Activated CD8-positive, alpha-beta T cell treated with anti-CD3 and anti-CD28 coated beads for 36 hours (primary cell): ENCODE measurements around the gene BICD1. TPM values are rescaled to one million over a fixed set of nuclear protein-coding genes. Genes with fewer than 3 reads are reported as not detected.

Experiments used
- ATAC-seq: fragments of 200-7000 bp; cut with Tn5 transposase; one replicate; pipeline ENCODE4 v1.10.0; 2021; ENCODE audit warnings: mild to moderate bottlenecking, moderate library complexity
- CTCF ChIA-PET: fragments of 350-600 bp; sonication (Branson Sonifier 250); formaldehyde crosslinking; loops from one replicate; lab custom pipeline; 2021; ENCODE audit warnings: antibody characterized with exemption; lab: Charles Lee
- POLR2A ChIA-PET: fragments of 350-600 bp; sonication (Branson Sonifier 250); formaldehyde crosslinking; loops from one replicate; lab custom pipeline; 2021; ENCODE audit warnings: antibody characterized with exemption; lab: Charles Lee
- DNase-seq: peaks from one replicate; pipeline ENCODE4 v3.0.0-alpha.2; 2020
- H3K27ac Mint-ChIP-seq: one replicate; pipeline ENCODE4 v1.8.0; 2021; ENCODE audit warnings: mild to moderate bottlenecking, mixed read lengths
- H3K27me3 Mint-ChIP-seq: one replicate; pipeline ENCODE4 v1.8.0; 2021; ENCODE audit warnings: mixed read lengths
- H3K36me3 Mint-ChIP-seq: one replicate; pipeline ENCODE4 v1.8.0; 2021; ENCODE audit warnings: low read depth, mixed read lengths
- H3K4me1 Mint-ChIP-seq: one replicate; pipeline ENCODE4 v1.8.0; 2021; ENCODE audit warnings: low read depth, mixed read lengths
- H3K4me3 Mint-ChIP-seq: one replicate; pipeline ENCODE4 v1.8.0; 2021; ENCODE audit warnings: mild to moderate bottlenecking, moderate library complexity, mixed read lengths
- H3K9me3 Mint-ChIP-seq: one replicate; pipeline ENCODE4 v1.8.0; 2021; ENCODE audit warnings: mixed read lengths
- intact Hi-C: fragments of 100-400 bp; cut with micrococcal nuclease; formaldehyde crosslinking; loops from one replicate; pipeline ENCODE4 v1.10.0; 2022
- total RNA-seq, 2 experiments: library from RNA; stranded (reverse); gene quantifications; one replicate each; pipeline ENCODE4 v1.2.3, GENCODE V29; 2021
- TF ChIP-seq, protein P1 (sequence below): fragments of 200-600 bp; IDR thresholded peaks from one replicate; pipeline ENCODE4 v1.8.0; 2022; ENCODE audit warnings: antibody characterized with exemption, mild to moderate bottlenecking

BICD1 gene
- total RNA-seq, 2 experiments from 2014 or later: 12.5 to 13.2 TPM

GRCh38 chr12:32066206-32066605, 40.4 kb upstream of the BICD1 start:
- Mint-ChIP-seq H3K9me3 (no peaks in the 10 kb centered on the region), H3K36me3 (no peaks in the 10 kb centered on the region), H3K4me1 (no peaks in the 10 kb centered on the region), H3K27ac (no peak overlapping the region), H3K4me3 (no peak overlapping the region), H3K27me3 (peaks cover 1% of the 10 kb centered on the region)
- ChIA-PET POLR2A (no interaction called here), CTCF (no interaction called here)
- TF ChIP-seq, protein P1, sequence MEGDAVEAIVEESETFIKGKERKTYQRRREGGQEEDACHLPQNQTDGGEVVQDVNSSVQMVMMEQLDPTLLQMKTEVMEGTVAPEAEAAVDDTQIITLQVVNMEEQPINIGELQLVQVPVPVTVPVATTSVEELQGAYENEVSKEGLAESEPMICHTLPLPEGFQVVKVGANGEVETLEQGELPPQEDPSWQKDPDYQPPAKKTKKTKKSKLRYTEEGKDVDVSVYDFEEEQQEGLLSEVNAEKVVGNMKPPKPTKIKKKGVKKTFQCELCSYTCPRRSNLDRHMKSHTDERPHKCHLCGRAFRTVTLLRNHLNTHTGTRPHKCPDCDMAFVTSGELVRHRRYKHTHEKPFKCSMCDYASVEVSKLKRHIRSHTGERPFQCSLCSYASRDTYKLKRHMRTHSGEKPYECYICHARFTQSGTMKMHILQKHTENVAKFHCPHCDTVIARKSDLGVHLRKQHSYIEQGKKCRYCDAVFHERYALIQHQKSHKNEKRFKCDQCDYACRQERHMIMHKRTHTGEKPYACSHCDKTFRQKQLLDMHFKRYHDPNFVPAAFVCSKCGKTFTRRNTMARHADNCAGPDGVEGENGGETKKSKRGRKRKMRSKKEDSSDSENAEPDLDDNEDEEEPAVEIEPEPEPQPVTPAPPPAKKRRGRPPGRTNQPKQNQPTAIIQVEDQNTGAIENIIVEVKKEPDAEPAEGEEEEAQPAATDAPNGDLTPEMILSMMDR: no peak
- DNase-seq: no peak
- no peak for ATAC-seq
- intact Hi-C loops: no loop called here

- DNase-seq: no peak
- no peak overlapping the region for H3K4me3 Mint-ChIP-seq
- ATAC-seq: no peak
- intact Hi-C loops: no loop called here
- no peak overlapping the region for H3K27ac Mint-ChIP-seq
- H3K36me3 Mint-ChIP-seq: no peaks in the 10 kb centered on the region
- peaks cover 2% of the 10 kb centered on the region for H3K9me3 Mint-ChIP-seq
- no peaks in the 10 kb centered on the region for H3K4me1 Mint-ChIP-seq
- TF ChIP-seq, protein P1: no peak
- H3K27me3 Mint-ChIP-seq: peaks cover 1% of the 10 kb centered on the region
- POLR2A ChIA-PET: no interaction called here
- CTCF ChIA-PET: interaction anchor here (1.1 to 3.2 kb wide), 2 partner anchors 8 to 9 kb away, joined by 3 to 14 read pairs; no protein-coding TSS in a partner anchor
Observed at GRCh38 chr12:32069071-32069470, 37.6 kb upstream of the BICD1 start.

GRCh38 chr12:32069731-32070130, 36.9 kb upstream of the BICD1 start:
- DNase-seq (no peak), ATAC-seq (no peak)
- ChIA-PET CTCF (interaction anchor here (3.2 kb wide), 1 partner anchor 9 kb away, joined by 14 read pairs; no protein-coding TSS in a partner anchor), POLR2A (no interaction called here)
- H3K27me3 Mint-ChIP-seq: no peaks in the 10 kb centered on the region
- H3K36me3 Mint-ChIP-seq: no peaks in the 10 kb centered on the region
- H3K4me3 Mint-ChIP-seq: no peak overlapping the region
- TF ChIP-seq, protein P1: no peak
- no peak overlapping the region for H3K27ac Mint-ChIP-seq
- intact Hi-C loops: no loop called here
- peaks cover 2% of the 10 kb centered on the region for H3K9me3 Mint-ChIP-seq
- H3K4me1 Mint-ChIP-seq: no peaks in the 10 kb centered on the region

DNA sequence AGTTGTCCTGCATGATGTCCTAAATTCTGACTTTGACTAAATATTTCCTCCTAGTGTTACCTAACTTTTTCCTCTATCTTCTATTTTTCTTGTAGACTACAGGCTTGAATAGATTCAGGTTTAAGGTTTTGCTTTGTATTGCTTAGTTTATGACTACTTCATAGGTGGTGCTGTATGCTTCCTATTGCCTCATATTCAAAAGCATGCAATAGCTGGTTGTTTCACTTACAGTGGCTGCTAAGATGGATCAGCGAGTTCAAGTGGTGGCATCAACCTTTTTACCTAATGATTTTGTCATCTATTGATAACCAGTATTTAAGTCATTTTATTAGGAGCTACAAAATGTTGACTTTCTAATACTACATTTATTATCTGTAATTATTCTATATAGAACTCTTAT, 36.3 kb upstream of the BICD1 start:
- ChIA-PET CTCF (interaction anchor here (1.2 to 3.2 kb wide), 2 partner anchors 10 to 236 kb away, joined by 3 to 14 read pairs; no protein-coding TSS in a partner anchor), POLR2A (interaction anchor here (0.7 kb wide), 1 partner anchor 146 kb away, joined by 3 read pairs; no protein-coding TSS in a partner anchor)
- intact Hi-C loops: no loop called here
- ATAC-seq: no peak
- no peaks in the 10 kb centered on the region for H3K36me3 Mint-ChIP-seq
- H3K27ac Mint-ChIP-seq: no peak overlapping the region
- TF ChIP-seq, protein P1: no peak
- H3K9me3 Mint-ChIP-seq: peaks cover 2% of the 10 kb centered on the region
- no peak overlapping the region for H3K4me3 Mint-ChIP-seq
- no peaks in the 10 kb centered on the region for H3K4me1 Mint-ChIP-seq
- no peaks in the 10 kb centered on the region for H3K27me3 Mint-ChIP-seq
- DNase-seq: no peak

GRCh38 chr12:32072102-32072501, 34.5 kb upstream of the BICD1 start:
- H3K4me3 Mint-ChIP-seq: no peak overlapping the region
- CTCF ChIA-PET: interaction anchor here (0.6 to 3.2 kb wide), 4 partner anchors 11 to 383 kb away, joined by 3 to 14 read pairs (median 3); no protein-coding TSS in a partner anchor
- POLR2A ChIA-PET: no interaction called here
- DNase-seq (no peak), ATAC-seq (no peak)
- no peaks in the 10 kb centered on the region for H3K36me3 Mint-ChIP-seq
- TF ChIP-seq, protein P1: no peak
- no peak overlapping the region for H3K27ac Mint-ChIP-seq
- H3K27me3 Mint-ChIP-seq: no peaks in the 10 kb centered on the region
- intact Hi-C loops: no loop called here
- H3K4me1 Mint-ChIP-seq: no peaks in the 10 kb centered on the region
- H3K9me3 Mint-ChIP-seq: peaks cover 2% of the 10 kb centered on the region
